GM06990 (cell line): ENCODE measurements around the gene KCNJ10.

Experiments used
- DNase-seq: peaks from one replicate; pipeline ENCODE4 v3.0.0-alpha.2; 2011; ENCODE audit not compliant: insufficient read length; ENCODE audit errors: extremely low read depth
- H3K27me3 ChIP-seq: replicated peaks from 2 replicates; pipeline ENCODE4 v1.6.0; 2011; ENCODE audit warnings: low read length; ENCODE audit not compliant: control insufficient read depth, insufficient read depth
- H3K36me3 ChIP-seq: 2 replicates; pipeline ENCODE4 v1.5.1; 2011; ENCODE audit warnings: low read length; ENCODE audit not compliant: control insufficient read depth, insufficient read depth
- H3K4me3 ChIP-seq: replicated peaks from 2 replicates; pipeline ENCODE4 v1.5.1; 2011; ENCODE audit warnings: low read depth, mild to moderate bottlenecking, control low read depth, low read length
- CTCF ChIP-seq: IDR thresholded peaks from 2 replicates; pipeline ENCODE4 v1.5.1; 2011; ENCODE audit warnings: low read length, control low read depth, mild to moderate bottlenecking, inconsistent platforms; ENCODE audit not compliant: insufficient read depth, poor library complexity, severe bottlenecking

Gene KCNJ10

GRCh38 chr1:160064164-160064563 lies 5.8 kb downstream of the KCNJ10 start:
- no peaks in the 10 kb centered on the region for H3K36me3 ChIP-seq
- TF ChIP-seq CTCF, result no peak
- DNase-seq, result no peak
- H3K4me3 ChIP-seq, result no peak overlapping the region
- H3K27me3 ChIP-seq, result peaks cover 3% of the 10 kb centered on the region

GRCh38 chr1:160063176-160063575 lies 6.8 kb downstream of the KCNJ10 start:
- H3K27me3 ChIP-seq, result peaks cover 2% of the 10 kb centered on the region; the same call in 1 of the 2 replicates
- H3K36me3 ChIP-seq, result no peaks in the 10 kb centered on the region
- no peak for DNase-seq
- H3K4me3 ChIP-seq, result no peak overlapping the region
- no peak for TF ChIP-seq CTCF

GRCh38 chr1:160062230-160062532 lies 7.8 kb downstream of the KCNJ10 start:
- DNase-seq, result no peak
- no peak for TF ChIP-seq CTCF
- H3K27me3 ChIP-seq, result peaks cover 2% of the 10 kb centered on the region
- H3K4me3 ChIP-seq, result no peak overlapping the region
- H3K36me3 ChIP-seq, result no peaks in the 10 kb centered on the region

- Histone ChIP-seq H3K27me3 (peaks cover 3% of the 10 kb centered on the region), H3K4me3 (no peak overlapping the region), H3K36me3 (no peaks in the 10 kb centered on the region)
- peak; percentile 7 for TF ChIP-seq CTCF
- no peak for DNase-seq
These were observed 8.4 kb downstream of the KCNJ10 start for GRCh38 chr1:160061369-160062229.

GRCh38 chr1:160058087-160058486 lies 11.9 kb downstream of the KCNJ10 start:
- no peak for DNase-seq
- peak; percentile 38 for TF ChIP-seq CTCF
- no peaks in the 10 kb centered on the region for H3K36me3 ChIP-seq
- H3K27me3 ChIP-seq, result peaks cover 2% of the 10 kb centered on the region
- no peak overlapping the region for H3K4me3 ChIP-seq
